Measurements from ENCODE around the gene TTC33. TPM values are rescaled to one million over a fixed set of nuclear protein-coding genes. Genes with fewer than 3 reads are reported as not detected.
"Not testable (repeated sequence)": the region's sequence is repeated elsewhere in the genome, so short reads cannot be mapped to it uniquely, and the experiment has no call there.

Gene TTC33
- total RNA-seq, 1 donor from 2014 or later, result 7.0 TPM

GRCh38 chr5:40787986-40788385 is 32.2 kb upstream of the TTC33 start:
- no peak overlapping the region for H3K4me3 ChIP-seq
- intact Hi-C loops (cut with DNase I), result no loop called here
- peaks cover 5 to 9% of the 10 kb centered on the region in 2 donors for H3K4me1 ChIP-seq
- no peak for TF ChIP-seq CTCF (IDR thresholded peaks at IDR 0.05)
- no peak for DNase-seq (ENCODE audit: low spot score in 2 of 2)
- no peak overlapping the region for H3K27ac ChIP-seq
- H3K36me3 ChIP-seq, result peaks cover 0 to 8% of the 10 kb centered on the region in 2 donors
- no peaks in the 10 kb centered on the region for H3K27me3 ChIP-seq
- H3K9me3 ChIP-seq, result no peaks in the 10 kb centered on the region

- H3K4me1 ChIP-seq; H3K27me3 ChIP-seq; DNase-seq (ENCODE audit: low spot score in 2 of 2); H3K36me3 ChIP-seq; intact Hi-C loops (cut with DNase I); H3K9me3 ChIP-seq; H3K4me3 ChIP-seq; H3K27ac ChIP-seq: not testable (repeated sequence)
Measured at GRCh38 chr5:40786664-40787063, 30.9 kb upstream of the TTC33 start.

- intact Hi-C loops (cut with DNase I), result no loop called here
- Histone ChIP-seq H3K4me1 (no peaks in the 10 kb centered on the region), H3K27me3 (no peaks in the 10 kb centered on the region), H3K36me3 (peaks cover 0 to 8% of the 10 kb centered on the region in 2 donors), H3K4me3 (no peak overlapping the region), H3K9me3 (no peaks in the 10 kb centered on the region), H3K27ac (no peak overlapping the region)
- no peak for DNase-seq (ENCODE audit: low spot score in 2 of 2)
- TF ChIP-seq CTCF (IDR thresholded peaks at IDR 0.05), result no peak
Measured at GRCh38 chr5:40784916-40785315, 29.2 kb upstream of the TTC33 start.

- TF ChIP-seq CTCF (IDR thresholded peaks at IDR 0.05), result no peak
- Histone ChIP-seq H3K36me3 (peaks cover 0 to 8% of the 10 kb centered on the region in 2 donors), H3K4me1 (no peaks in the 10 kb centered on the region), H3K4me3 (no peak overlapping the region), H3K27me3 (no peaks in the 10 kb centered on the region), H3K9me3 (no peaks in the 10 kb centered on the region), H3K27ac (no peak overlapping the region)
- intact Hi-C loops (cut with DNase I), result no loop called here
- DNase-seq (ENCODE audit: low spot score in 2 of 2), result no peak
Measured at GRCh38 chr5:40784027-40784653, 28.4 kb upstream of the TTC33 start.

GRCh38 chr5:40781843-40782409 is 26.2 kb upstream of the TTC33 start:
- DNase-seq (ENCODE audit: low spot score in 2 of 2), result no peak

More at GRCh38 chr5:40781843-40782409, 26.2 kb upstream of the TTC33 start:
- Histone ChIP-seq H3K4me1 (no peaks in the 10 kb centered on the region), H3K36me3 (peaks cover under 1 to 4% of the 10 kb centered on the region in 2 donors), H3K9me3 (no peaks in the 10 kb centered on the region), H3K4me3 (no peak overlapping the region), H3K27ac (no peak overlapping the region), H3K27me3 (no peaks in the 10 kb centered on the region)
- TF ChIP-seq CTCF (IDR thresholded peaks at IDR 0.05), result no peak
- intact Hi-C loops (cut with DNase I), result no loop called here
